ENCODE data around the gene NDUFS1. TPM values are rescaled to one million over a fixed set of nuclear protein-coding genes. Genes with fewer than 3 reads are reported as not detected.

Gene NDUFS1
- total RNA-seq, 1 experiment from 2014 or later = 106 TPM

DNA sequence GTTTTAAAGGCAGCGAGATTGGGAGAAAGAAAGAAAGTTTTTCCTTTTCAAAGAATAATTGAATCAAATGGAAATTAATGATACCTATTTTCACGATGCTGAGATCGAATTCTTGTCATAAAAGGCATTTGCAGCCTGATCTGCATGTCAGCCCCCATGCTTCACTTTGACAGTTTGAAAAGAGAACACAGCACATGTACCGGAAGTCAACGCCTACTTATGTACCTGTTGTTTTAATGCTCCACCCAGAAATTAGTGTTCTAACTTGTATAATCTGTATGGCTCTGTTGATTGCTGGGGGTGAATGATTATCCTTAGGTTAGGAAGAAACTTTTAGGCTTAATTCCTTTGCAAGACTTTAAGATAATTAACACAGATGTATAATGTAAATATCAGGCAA lies 31.4 kb upstream of the NDUFS1 start:
- TF ChIP-seq, protein P1, sequence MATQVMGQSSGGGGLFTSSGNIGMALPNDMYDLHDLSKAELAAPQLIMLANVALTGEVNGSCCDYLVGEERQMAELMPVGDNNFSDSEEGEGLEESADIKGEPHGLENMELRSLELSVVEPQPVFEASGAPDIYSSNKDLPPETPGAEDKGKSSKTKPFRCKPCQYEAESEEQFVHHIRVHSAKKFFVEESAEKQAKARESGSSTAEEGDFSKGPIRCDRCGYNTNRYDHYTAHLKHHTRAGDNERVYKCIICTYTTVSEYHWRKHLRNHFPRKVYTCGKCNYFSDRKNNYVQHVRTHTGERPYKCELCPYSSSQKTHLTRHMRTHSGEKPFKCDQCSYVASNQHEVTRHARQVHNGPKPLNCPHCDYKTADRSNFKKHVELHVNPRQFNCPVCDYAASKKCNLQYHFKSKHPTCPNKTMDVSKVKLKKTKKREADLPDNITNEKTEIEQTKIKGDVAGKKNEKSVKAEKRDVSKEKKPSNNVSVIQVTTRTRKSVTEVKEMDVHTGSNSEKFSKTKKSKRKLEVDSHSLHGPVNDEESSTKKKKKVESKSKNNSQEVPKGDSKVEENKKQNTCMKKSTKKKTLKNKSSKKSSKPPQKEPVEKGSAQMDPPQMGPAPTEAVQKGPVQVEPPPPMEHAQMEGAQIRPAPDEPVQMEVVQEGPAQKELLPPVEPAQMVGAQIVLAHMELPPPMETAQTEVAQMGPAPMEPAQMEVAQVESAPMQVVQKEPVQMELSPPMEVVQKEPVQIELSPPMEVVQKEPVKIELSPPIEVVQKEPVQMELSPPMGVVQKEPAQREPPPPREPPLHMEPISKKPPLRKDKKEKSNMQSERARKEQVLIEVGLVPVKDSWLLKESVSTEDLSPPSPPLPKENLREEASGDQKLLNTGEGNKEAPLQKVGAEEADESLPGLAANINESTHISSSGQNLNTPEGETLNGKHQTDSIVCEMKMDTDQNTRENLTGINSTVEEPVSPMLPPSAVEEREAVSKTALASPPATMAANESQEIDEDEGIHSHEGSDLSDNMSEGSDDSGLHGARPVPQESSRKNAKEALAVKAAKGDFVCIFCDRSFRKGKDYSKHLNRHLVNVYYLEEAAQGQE (IDR thresholded peaks at IDR 0.05; ENCODE audit: insufficient read depth in 1 of 2, low read depth in 2 of 2, low read length in 1 of 2) = no peak
- TF ChIP-seq, protein P2, sequence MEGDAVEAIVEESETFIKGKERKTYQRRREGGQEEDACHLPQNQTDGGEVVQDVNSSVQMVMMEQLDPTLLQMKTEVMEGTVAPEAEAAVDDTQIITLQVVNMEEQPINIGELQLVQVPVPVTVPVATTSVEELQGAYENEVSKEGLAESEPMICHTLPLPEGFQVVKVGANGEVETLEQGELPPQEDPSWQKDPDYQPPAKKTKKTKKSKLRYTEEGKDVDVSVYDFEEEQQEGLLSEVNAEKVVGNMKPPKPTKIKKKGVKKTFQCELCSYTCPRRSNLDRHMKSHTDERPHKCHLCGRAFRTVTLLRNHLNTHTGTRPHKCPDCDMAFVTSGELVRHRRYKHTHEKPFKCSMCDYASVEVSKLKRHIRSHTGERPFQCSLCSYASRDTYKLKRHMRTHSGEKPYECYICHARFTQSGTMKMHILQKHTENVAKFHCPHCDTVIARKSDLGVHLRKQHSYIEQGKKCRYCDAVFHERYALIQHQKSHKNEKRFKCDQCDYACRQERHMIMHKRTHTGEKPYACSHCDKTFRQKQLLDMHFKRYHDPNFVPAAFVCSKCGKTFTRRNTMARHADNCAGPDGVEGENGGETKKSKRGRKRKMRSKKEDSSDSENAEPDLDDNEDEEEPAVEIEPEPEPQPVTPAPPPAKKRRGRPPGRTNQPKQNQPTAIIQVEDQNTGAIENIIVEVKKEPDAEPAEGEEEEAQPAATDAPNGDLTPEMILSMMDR (IDR thresholded peaks at IDR 0.05) = no peak
- no peak for TF ChIP-seq SIN3A (IDR thresholded peaks at IDR 0.05; ENCODE audit: borderline replicate concordance, insufficient read depth, low read depth, low read length)
- TF ChIP-seq POLR2AphosphoS5 (IDR thresholded peaks at IDR 0.05; ENCODE audit: low read depth, low read length) = no peak
- TF ChIP-seq TCF7L2 (IDR thresholded peaks at IDR 0.05; ENCODE audit: low read depth, low read length) = no peak
- ChIA-PET CTCF (no interaction called here), POLR2A (no interaction called here)
- Histone ChIP-seq H3K27ac (ENCODE audit: low read length) (no peak overlapping the region), H3K4me3 (ENCODE audit: low read depth in 2 of 2, low read length in 2 of 2) (no peak overlapping the region), H3K9me3 (ENCODE audit: control insufficient read depth, insufficient read depth, low read depth, low read length) (no peaks in the 10 kb centered on the region), H3K27me3 (ENCODE audit: control insufficient read depth, insufficient read depth, low read length) (peaks cover 3% of the 10 kb centered on the region; the same call in 1 of the 2 replicates), H3K36me3 (ENCODE audit: control insufficient read depth, insufficient read depth, low read length) (no peaks in the 10 kb centered on the region), H3K4me1 (ENCODE audit: control insufficient read depth, insufficient read depth, low read length) (no peaks in the 10 kb centered on the region)
- no TSS peak for BruUV-seq (replicated peaks)
- in situ Hi-C loops (cut with HindIII; ENCODE audit: low pct_unique_long_range_greater_than_20kb, low sequenced_read_pairs) = no loop called here
- DNase-seq (ENCODE audit: low read depth, low spot score) (no peak), ATAC-seq (no peak)
- intact Hi-C loops (cut with micrococcal nuclease; ENCODE audit: unreplicated experiment) = no loop called here

DNA sequence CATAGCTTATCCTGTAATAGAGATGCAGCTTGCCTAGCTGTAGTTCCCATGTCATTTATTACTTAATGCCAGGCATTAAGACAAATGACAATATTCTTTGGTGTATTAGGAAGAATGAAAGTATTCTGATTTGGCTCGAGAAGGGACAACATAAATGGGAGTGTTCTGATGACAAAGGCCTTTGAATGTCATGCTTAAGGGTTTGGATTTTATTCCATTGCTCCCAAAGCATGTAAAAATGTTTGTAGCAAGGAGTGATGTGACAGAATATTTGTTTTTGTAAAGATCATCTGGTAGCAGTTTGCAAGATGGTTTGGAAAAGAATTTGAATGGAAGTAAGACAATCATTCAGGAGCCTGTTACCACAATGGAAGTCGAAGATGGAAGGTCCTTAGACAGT lies 30.9 kb upstream of the NDUFS1 start:
- no peak overlapping the region for H3K27ac ChIP-seq (ENCODE audit: low read length)
- TF ChIP-seq POLR2AphosphoS5 (IDR thresholded peaks at IDR 0.05; ENCODE audit: low read depth, low read length) (no peak), TCF7L2 (IDR thresholded peaks at IDR 0.05; ENCODE audit: low read depth, low read length) (no peak), SIN3A (IDR thresholded peaks at IDR 0.05; ENCODE audit: borderline replicate concordance, insufficient read depth, low read depth, low read length) (no peak)
- TF ChIP-seq, protein P2 (IDR thresholded peaks at IDR 0.05) = no peak
- TF ChIP-seq, protein P1 (IDR thresholded peaks at IDR 0.05; ENCODE audit: insufficient read depth in 1 of 2, low read depth in 2 of 2, low read length in 1 of 2) = no peak
- intact Hi-C loops (cut with micrococcal nuclease; ENCODE audit: unreplicated experiment) = no loop called here
- no peaks in the 10 kb centered on the region for H3K4me1 ChIP-seq (ENCODE audit: control insufficient read depth, insufficient read depth, low read length)
- DNase-seq (ENCODE audit: low read depth, low spot score) (no peak), ATAC-seq (no peak)
- ChIA-PET POLR2A (no interaction called here), CTCF (no interaction called here)
- peaks cover 3% of the 10 kb centered on the region; the same call in 1 of the 2 replicates for H3K27me3 ChIP-seq (ENCODE audit: control insufficient read depth, insufficient read depth, low read length)
- no peaks in the 10 kb centered on the region for H3K9me3 ChIP-seq (ENCODE audit: control insufficient read depth, insufficient read depth, low read depth, low read length)
- no peaks in the 10 kb centered on the region for H3K36me3 ChIP-seq (ENCODE audit: control insufficient read depth, insufficient read depth, low read length)
- no TSS peak for BruUV-seq (replicated peaks)
- in situ Hi-C loops (cut with HindIII; ENCODE audit: low pct_unique_long_range_greater_than_20kb, low sequenced_read_pairs) = no loop called here
- H3K4me3 ChIP-seq (ENCODE audit: low read depth in 2 of 2, low read length in 2 of 2) = no peak overlapping the region

All from Panc1 (cell line).